GM12878 (cell line): ENCODE results near the gene HSPB7.
"Not testable (repeated sequence)": the region's sequence is repeated elsewhere in the genome, so short reads cannot be mapped to it uniquely, and the experiment has no call there.

ENCODE experiments used
- BACH1 ChIP-seq: fragments of 450-650 bp; IDR thresholded peaks from 2 replicates; pipeline ENCODE4 v1.6.1; 2017; ENCODE audit warnings: mild to moderate bottlenecking, borderline replicate concordance
- NFYA ChIP-seq: IDR thresholded peaks from 2 replicates; pipeline ENCODE4 v1.6.1; 2011; ENCODE audit warnings: low read depth, mild to moderate bottlenecking, low read length, improper control_type of control experiment, borderline replicate concordance
- SIN3A ChIP-seq: IDR thresholded peaks from 2 replicates; pipeline ENCODE4 v1.6.1; 2012; ENCODE audit warnings: low read depth, low read length, improper control_type of control experiment
- TF ChIP-seq, protein P1 (sequence below): IDR thresholded peaks from 2 replicates; pipeline ENCODE4 v1.6.1; 2012; ENCODE audit warnings: low read depth, low read length, improper control_type of control experiment
- TF ChIP-seq, protein P2 (sequence below), 3 experiments: IDR thresholded peaks in 2 of 3; conservative IDR thresholded peaks in 1 of 3; 2 replicates each; pipeline ENCODE4 v1.5.1; 2011; ENCODE audit warnings: low read depth in 3 of 3, low read length in 3 of 3, mild to moderate bottlenecking in 3 of 3, control low read depth in 2 of 3, moderate library complexity in 2 of 3, inconsistent platforms in 1 of 3, mixed read lengths in 1 of 3; ENCODE audit not compliant: control insufficient read depth in 2 of 3, insufficient read depth in 1 of 3; ENCODE audit errors: extremely low read depth in 1 of 3

DNA sequence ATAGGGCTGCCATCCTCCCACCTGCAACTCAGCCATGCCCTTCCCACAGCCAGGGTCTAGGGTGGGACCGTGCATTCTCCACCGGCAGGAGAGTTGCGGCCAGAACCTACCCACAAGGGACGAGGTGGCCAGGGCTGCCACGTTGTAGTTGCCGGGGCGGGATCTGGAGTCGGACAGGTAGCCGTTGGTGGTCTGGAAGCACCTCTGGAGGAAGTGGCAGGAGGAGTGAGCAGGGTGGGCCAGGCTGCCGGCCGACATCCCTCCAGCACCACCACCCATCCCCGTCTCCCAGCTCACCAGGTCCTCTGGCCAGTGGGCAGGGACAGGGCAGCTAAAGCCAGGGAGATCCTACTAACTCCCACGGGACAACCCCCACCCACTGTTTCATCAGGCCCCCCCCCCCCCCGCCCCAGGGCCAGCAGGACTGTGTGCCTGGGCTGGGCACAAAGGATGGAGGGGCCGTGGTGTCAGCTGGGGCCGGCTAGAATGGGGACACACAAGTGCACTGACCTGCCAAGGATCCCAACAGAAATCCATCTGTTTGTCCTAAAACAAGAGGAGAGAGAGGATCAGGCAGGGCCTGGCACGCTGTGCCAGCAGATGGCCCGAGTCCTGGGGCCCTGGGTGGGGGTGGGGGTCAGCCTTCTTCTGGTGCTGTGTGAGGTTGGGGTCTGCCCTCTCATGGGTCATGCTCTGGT, 44.3 kb upstream of the HSPB7 start:
- TF ChIP-seq, protein P1, sequence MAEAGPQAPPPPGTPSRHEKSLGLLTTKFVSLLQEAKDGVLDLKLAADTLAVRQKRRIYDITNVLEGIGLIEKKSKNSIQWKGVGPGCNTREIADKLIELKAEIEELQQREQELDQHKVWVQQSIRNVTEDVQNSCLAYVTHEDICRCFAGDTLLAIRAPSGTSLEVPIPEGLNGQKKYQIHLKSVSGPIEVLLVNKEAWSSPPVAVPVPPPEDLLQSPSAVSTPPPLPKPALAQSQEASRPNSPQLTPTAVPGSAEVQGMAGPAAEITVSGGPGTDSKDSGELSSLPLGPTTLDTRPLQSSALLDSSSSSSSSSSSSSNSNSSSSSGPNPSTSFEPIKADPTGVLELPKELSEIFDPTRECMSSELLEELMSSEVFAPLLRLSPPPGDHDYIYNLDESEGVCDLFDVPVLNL, result not testable (repeated sequence)
- TF ChIP-seq SIN3A, NFYA, BACH1: not testable (repeated sequence)
- TF ChIP-seq, protein P2, sequence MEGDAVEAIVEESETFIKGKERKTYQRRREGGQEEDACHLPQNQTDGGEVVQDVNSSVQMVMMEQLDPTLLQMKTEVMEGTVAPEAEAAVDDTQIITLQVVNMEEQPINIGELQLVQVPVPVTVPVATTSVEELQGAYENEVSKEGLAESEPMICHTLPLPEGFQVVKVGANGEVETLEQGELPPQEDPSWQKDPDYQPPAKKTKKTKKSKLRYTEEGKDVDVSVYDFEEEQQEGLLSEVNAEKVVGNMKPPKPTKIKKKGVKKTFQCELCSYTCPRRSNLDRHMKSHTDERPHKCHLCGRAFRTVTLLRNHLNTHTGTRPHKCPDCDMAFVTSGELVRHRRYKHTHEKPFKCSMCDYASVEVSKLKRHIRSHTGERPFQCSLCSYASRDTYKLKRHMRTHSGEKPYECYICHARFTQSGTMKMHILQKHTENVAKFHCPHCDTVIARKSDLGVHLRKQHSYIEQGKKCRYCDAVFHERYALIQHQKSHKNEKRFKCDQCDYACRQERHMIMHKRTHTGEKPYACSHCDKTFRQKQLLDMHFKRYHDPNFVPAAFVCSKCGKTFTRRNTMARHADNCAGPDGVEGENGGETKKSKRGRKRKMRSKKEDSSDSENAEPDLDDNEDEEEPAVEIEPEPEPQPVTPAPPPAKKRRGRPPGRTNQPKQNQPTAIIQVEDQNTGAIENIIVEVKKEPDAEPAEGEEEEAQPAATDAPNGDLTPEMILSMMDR (IDR thresholded peaks at IDR 0.05 in 2 of 3, conservative IDR thresholded peaks at IDR 0.05 in 1 of 3; ENCODE audit: control insufficient read depth in 2 of 3, extremely low read depth in 1 of 3, insufficient read depth in 1 of 3, low read depth in 3 of 3, low read length in 3 of 3), result not testable (repeated sequence)
